ENCODE measurements around the gene ZNF326. TPM values are rescaled to one million over a fixed set of nuclear protein-coding genes. Genes with fewer than 3 reads are reported as not detected.

Gene ZNF326
- total and polyA plus RNA-seq, 2 donors = 6.0 to 14.3 TPM

DNA sequence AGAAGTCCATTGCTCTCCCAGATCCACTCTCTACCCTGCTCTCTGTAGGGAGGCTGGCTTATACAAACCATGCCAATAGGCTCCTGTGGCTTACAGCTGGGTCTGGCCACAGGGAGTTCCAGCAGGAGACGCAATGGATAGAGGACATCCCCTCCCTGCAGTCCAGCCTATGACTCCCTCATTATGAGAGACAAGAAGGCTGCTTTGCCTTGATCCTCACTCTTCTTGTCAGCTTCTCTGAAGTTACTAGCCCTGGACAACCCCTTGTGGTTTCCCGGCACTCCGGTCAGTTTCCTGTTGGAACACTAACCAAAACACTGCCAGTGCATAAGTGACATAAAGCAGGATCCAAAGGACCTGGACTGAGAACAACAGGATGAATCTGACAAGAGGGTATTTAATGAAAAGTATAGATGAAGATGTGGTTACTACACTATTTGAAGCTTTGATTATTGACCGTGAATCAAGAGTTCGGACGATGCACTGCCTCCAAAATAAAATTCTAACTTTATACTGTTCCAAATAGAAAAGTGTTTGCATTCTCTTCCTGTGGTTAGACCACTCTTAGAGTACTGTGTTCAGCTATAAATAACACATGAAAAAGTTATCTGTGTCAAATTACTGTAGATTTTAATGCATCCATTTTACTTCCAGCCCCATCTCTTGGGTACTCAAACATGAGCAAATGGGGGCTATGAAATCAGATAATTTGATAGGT is 32.7 kb upstream of the ZNF326 start:
- H3K27ac ChIP-seq (ENCODE audit: low read depth in 1 of 2, low read length in 1 of 2) = no peak overlapping the region
- H3K4me3 ChIP-seq (ENCODE audit: low read length in 2 of 2) = no peak overlapping the region
- H3K4me1 ChIP-seq (ENCODE audit: control insufficient read depth in 2 of 2, insufficient read depth in 2 of 2, low read length in 2 of 2) = peaks cover 6 to 16% of the 10 kb centered on the region in 2 donors
- DNase-seq (ENCODE audit: low read depth in 6 of 9, low spot score in 9 of 9) = no peak
- WGBS = 31% methylated on average over 6 of the region's 6 CpGs
- H3K9me3 ChIP-seq (ENCODE audit: control insufficient read depth in 2 of 2, insufficient read depth in 1 of 2, low read length in 1 of 2) = peaks cover 2 to 8% of the 10 kb centered on the region in 2 donors
- no peaks in the 10 kb centered on the region for H3K27me3 ChIP-seq (ENCODE audit: control insufficient read depth in 2 of 2, insufficient read depth in 1 of 2, low read length in 1 of 2)
- no peaks in the 10 kb centered on the region for H3K36me3 ChIP-seq (ENCODE audit: control insufficient read depth in 2 of 2, insufficient read depth in 2 of 2, low read length in 1 of 2)

DNA sequence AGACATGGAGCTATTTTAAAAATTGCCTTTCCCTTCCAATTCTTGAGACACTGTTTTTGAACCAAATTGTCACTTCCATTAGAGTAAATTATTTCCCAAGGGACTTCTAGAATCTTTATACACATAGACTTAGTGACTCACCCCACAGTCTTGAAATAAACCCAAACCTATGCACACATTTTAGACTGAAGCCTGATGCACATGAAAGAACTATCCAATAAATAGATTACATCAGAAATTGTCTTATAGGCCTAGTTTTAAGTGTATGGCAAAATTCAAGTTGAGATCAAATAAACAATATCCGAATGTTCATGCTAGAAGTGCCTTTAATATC is 32.2 kb upstream of the ZNF326 start:
- H3K27me3 ChIP-seq (ENCODE audit: control insufficient read depth in 2 of 2, insufficient read depth in 1 of 2, low read length in 1 of 2) = no peaks in the 10 kb centered on the region
- peaks cover 3 to 12% of the 10 kb centered on the region in 2 donors for H3K4me1 ChIP-seq (ENCODE audit: control insufficient read depth in 2 of 2, insufficient read depth in 2 of 2, low read length in 2 of 2)
- no peak overlapping the region for H3K4me3 ChIP-seq (ENCODE audit: low read length in 2 of 2)
- peaks cover 2 to 8% of the 10 kb centered on the region in 2 donors for H3K9me3 ChIP-seq (ENCODE audit: control insufficient read depth in 2 of 2, insufficient read depth in 1 of 2, low read length in 1 of 2)
- 97% methylated on average over 1 of the region's 1 CpG for WGBS
- H3K27ac ChIP-seq (ENCODE audit: low read depth in 1 of 2, low read length in 1 of 2) = no peak overlapping the region
- H3K36me3 ChIP-seq (ENCODE audit: control insufficient read depth in 2 of 2, insufficient read depth in 2 of 2, low read length in 1 of 2) = no peaks in the 10 kb centered on the region
- no peak for DNase-seq (ENCODE audit: low read depth in 6 of 9, low spot score in 9 of 9)

DNA sequence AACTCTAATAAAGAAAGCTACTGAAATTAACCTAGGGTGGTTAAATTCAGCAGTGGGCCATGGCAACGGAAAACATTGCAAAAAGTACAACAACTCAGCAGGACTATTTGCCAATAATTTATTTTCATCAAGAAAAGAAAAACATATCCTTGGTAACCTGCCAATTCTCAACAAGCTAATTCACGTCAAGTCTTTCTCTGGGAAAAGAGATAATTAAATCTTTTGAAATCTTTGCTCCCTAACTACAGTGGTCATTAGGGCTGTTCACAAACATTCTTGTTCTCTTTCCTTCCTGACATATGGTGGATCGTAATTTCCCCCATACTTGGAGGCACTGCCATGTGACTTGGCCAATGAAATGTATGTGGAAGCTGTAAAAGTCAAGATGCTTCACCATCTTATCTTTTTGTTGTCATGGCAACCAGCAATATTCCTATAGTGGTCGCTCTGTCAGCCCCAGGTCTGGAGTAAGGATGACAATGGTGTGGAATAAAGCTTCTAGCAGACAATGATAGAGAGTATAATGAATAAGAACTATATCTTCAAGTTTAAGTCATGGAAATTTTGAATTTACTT is 29.6 kb upstream of the ZNF326 start:
- Histone ChIP-seq H3K4me1 (ENCODE audit: control insufficient read depth in 2 of 2, insufficient read depth in 2 of 2, low read length in 2 of 2) (peaks cover 0 to 5% of the 10 kb centered on the region in 2 donors), H3K27ac (ENCODE audit: low read depth in 1 of 2, low read length in 1 of 2) (no peak overlapping the region), H3K9me3 (ENCODE audit: control insufficient read depth in 2 of 2, insufficient read depth in 1 of 2, low read length in 1 of 2) (no peaks in the 10 kb centered on the region), H3K36me3 (ENCODE audit: control insufficient read depth in 2 of 2, insufficient read depth in 2 of 2, low read length in 1 of 2) (no peaks in the 10 kb centered on the region), H3K27me3 (ENCODE audit: control insufficient read depth in 2 of 2, insufficient read depth in 1 of 2, low read length in 1 of 2) (no peaks in the 10 kb centered on the region), H3K4me3 (ENCODE audit: low read length in 2 of 2) (no peak overlapping the region)
- DNase-seq (ENCODE audit: low read depth in 6 of 9, low spot score in 9 of 9) = no peak
- 93% methylated on average over 4 of the region's 4 CpGs for WGBS

DNA sequence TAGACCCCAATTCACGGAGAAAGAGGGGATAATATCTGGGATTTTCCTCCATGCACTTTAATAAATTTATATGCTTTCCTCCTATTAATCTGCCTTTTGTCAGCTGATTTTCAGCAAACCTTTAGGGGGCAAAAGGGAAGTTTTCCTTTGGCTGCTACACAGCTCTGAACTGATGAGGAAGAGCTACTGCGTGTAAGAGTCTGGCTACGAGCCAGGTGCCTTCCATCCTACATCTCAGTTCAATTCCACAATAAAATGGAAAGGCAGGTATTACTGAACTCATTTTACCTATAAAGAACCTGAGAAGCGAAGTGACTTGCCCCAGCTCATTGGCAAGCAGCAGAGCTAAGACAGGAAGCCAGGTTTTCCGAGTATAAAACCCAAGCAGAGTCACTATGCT is 28.3 kb upstream of the ZNF326 start:
- H3K4me3 ChIP-seq (ENCODE audit: low read length in 2 of 2) = no peak overlapping the region
- H3K9me3 ChIP-seq (ENCODE audit: control insufficient read depth in 2 of 2, insufficient read depth in 1 of 2, low read length in 1 of 2) = no peaks in the 10 kb centered on the region
- H3K27ac ChIP-seq (ENCODE audit: low read depth in 1 of 2, low read length in 1 of 2) = no peak overlapping the region
- H3K4me1 ChIP-seq (ENCODE audit: control insufficient read depth in 2 of 2, insufficient read depth in 2 of 2, low read length in 2 of 2) = peaks cover 0 to 5% of the 10 kb centered on the region in 2 donors
- H3K27me3 ChIP-seq (ENCODE audit: control insufficient read depth in 2 of 2, insufficient read depth in 1 of 2, low read length in 1 of 2) = no peaks in the 10 kb centered on the region
- DNase-seq (ENCODE audit: low read depth in 6 of 9, low spot score in 9 of 9) = no peak
- no peaks in the 10 kb centered on the region for H3K36me3 ChIP-seq (ENCODE audit: control insufficient read depth in 2 of 2, insufficient read depth in 2 of 2, low read length in 1 of 2)
- WGBS = 29% methylated on average over 5 of the region's 5 CpGs

DNA sequence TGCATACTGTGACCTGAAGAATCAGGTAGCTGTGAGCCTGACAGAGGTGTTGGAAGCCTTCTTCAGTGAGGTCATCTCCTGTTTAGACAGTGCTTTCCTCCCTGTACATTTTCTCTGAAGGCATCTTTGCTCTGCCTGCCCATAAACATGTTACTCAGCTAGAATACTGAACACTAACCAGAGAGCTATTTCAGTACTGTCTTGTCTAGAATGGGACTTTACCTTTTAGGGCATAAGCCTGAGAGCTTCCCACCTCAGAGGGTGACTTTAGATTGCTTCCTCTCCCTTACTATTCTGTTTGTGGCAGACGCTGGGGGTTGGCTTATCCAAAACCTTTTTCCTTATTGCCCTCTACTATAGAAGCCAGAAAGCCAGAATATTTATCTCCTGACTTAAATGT is 23.3 kb upstream of the ZNF326 start:
- no peak for DNase-seq (ENCODE audit: low read depth in 6 of 9, low spot score in 9 of 9)
- H3K27me3 ChIP-seq (ENCODE audit: control insufficient read depth in 2 of 2, insufficient read depth in 1 of 2, low read length in 1 of 2) = no peaks in the 10 kb centered on the region
- peaks cover 0 to 4% of the 10 kb centered on the region in 2 donors for H3K4me1 ChIP-seq (ENCODE audit: control insufficient read depth in 2 of 2, insufficient read depth in 2 of 2, low read length in 2 of 2)
- H3K9me3 ChIP-seq (ENCODE audit: control insufficient read depth in 2 of 2, insufficient read depth in 1 of 2, low read length in 1 of 2) = no peaks in the 10 kb centered on the region
- 71% methylated on average over 1 of the region's 1 CpG for WGBS
- no peak overlapping the region for H3K4me3 ChIP-seq (ENCODE audit: low read length in 2 of 2)
- no peaks in the 10 kb centered on the region for H3K36me3 ChIP-seq (ENCODE audit: control insufficient read depth in 2 of 2, insufficient read depth in 2 of 2, low read length in 1 of 2)
- no peak overlapping the region for H3K27ac ChIP-seq (ENCODE audit: low read depth in 1 of 2, low read length in 1 of 2)

DNA sequence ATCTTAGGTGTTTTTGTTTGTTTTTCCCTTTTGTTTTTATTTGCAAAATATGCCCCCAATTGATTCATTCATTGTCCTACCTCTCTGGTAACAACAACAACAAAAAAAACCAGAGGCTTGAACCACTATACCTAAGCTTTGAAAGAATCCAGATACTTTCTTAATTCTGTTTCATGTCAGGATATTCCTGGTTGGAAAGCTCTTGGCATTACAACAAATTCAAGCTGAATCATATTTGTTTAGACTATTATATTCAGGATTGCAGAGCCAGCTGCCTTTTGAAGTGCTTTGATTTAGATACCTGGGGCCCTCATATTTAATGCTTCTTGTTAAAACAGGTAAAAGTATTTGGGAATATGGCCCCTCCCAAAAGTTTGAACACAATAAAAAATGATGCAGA is 22.9 kb upstream of the ZNF326 start:
- DNase-seq (ENCODE audit: low read depth in 6 of 9, low spot score in 9 of 9) = no peak
- Histone ChIP-seq H3K27ac (ENCODE audit: low read depth in 1 of 2, low read length in 1 of 2) (no peak overlapping the region), H3K9me3 (ENCODE audit: control insufficient read depth in 2 of 2, insufficient read depth in 1 of 2, low read length in 1 of 2) (no peaks in the 10 kb centered on the region), H3K4me1 (ENCODE audit: control insufficient read depth in 2 of 2, insufficient read depth in 2 of 2, low read length in 2 of 2) (peaks cover 0 to 4% of the 10 kb centered on the region in 2 donors), H3K4me3 (ENCODE audit: low read length in 2 of 2) (no peak overlapping the region), H3K36me3 (ENCODE audit: control insufficient read depth in 2 of 2, insufficient read depth in 2 of 2, low read length in 1 of 2) (no peaks in the 10 kb centered on the region), H3K27me3 (ENCODE audit: control insufficient read depth in 2 of 2, insufficient read depth in 1 of 2, low read length in 1 of 2) (no peaks in the 10 kb centered on the region)

DNA sequence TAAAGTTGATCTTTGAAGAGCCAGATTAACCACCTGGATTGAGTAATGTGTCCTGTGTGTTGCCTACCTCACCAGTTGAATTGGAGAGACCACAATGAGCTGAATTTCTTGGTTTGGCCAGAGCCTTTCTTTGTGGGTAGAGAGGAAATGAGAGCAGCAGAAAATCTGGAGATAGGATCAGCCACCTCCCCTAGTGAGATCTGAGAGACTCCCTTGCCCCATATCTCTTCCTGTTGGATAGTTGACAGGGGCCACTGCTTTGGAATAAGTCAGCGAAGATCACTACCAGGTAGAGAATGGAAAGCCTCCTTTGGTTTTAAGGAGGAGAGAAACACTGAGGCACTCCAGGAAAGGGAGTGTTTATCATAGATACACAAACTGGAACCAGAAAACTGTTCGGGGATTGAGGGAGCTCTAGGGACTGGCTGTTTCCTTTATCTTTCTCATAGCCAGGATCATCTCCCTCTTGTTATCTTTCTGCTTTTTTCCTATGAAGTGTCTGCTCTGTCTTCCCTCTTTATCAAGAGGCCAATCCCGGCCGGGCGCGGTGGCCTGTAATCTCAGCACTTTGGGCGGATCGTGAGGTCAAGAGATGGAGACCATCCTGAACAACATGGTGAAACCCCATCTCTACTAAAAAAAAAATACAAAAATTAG is 21.3 kb upstream of the ZNF326 start:
- WGBS = 85% methylated on average over 8 of the region's 8 CpGs
- no peak for DNase-seq (ENCODE audit: low read depth in 6 of 9, low spot score in 9 of 9)
- H3K4me1 ChIP-seq (ENCODE audit: control insufficient read depth in 2 of 2, insufficient read depth in 2 of 2, low read length in 2 of 2) = peaks cover 0 to 4% of the 10 kb centered on the region in 2 donors

DNA sequence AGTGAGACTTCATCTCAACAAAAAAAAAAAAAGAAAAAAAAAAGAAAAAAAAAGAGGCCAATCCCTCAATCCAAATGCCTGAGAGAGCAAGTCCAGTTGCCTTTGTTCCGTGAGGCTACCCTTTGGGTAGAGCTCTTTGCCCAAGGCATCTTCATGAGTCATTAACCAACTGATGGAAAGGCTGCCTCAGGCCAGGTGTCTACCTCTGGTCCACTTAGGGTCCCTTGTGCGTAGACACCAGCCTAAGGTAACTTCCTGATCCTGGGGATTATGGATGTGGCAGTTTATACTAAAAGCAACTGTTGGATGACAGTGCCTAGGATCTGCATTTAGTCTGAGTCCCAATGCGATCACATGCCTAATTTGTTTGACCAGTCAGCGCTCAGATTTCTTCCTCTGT is 20.7 kb upstream of the ZNF326 start:
- no peak for DNase-seq (ENCODE audit: low read depth in 6 of 9, low spot score in 9 of 9)
- no peaks in the 10 kb centered on the region for H3K9me3 ChIP-seq (ENCODE audit: control insufficient read depth in 2 of 2, insufficient read depth in 1 of 2, low read length in 1 of 2)
- no peaks in the 10 kb centered on the region for H3K36me3 ChIP-seq (ENCODE audit: control insufficient read depth in 2 of 2, insufficient read depth in 2 of 2, low read length in 1 of 2)
- H3K4me3 ChIP-seq (ENCODE audit: low read length in 2 of 2) = no peak overlapping the region
- H3K27me3 ChIP-seq (ENCODE audit: control insufficient read depth in 2 of 2, insufficient read depth in 1 of 2, low read length in 1 of 2) = no peaks in the 10 kb centered on the region
- peaks cover 0 to 4% of the 10 kb centered on the region in 2 donors for H3K4me1 ChIP-seq (ENCODE audit: control insufficient read depth in 2 of 2, insufficient read depth in 2 of 2, low read length in 2 of 2)
- H3K27ac ChIP-seq (ENCODE audit: low read depth in 1 of 2, low read length in 1 of 2) = no peak overlapping the region
- WGBS = 98% methylated on average over 4 of the region's 4 CpGs

More for the DNA sequence above, 21.3 kb upstream of the ZNF326 start:
- Histone ChIP-seq H3K27me3 (ENCODE audit: control insufficient read depth in 2 of 2, insufficient read depth in 1 of 2, low read length in 1 of 2) (no peaks in the 10 kb centered on the region), H3K36me3 (ENCODE audit: control insufficient read depth in 2 of 2, insufficient read depth in 2 of 2, low read length in 1 of 2) (no peaks in the 10 kb centered on the region), H3K4me3 (ENCODE audit: low read length in 2 of 2) (no peak overlapping the region), H3K27ac (ENCODE audit: low read depth in 1 of 2, low read length in 1 of 2) (no peak overlapping the region), H3K9me3 (ENCODE audit: control insufficient read depth in 2 of 2, insufficient read depth in 1 of 2, low read length in 1 of 2) (no peaks in the 10 kb centered on the region)

DNA sequence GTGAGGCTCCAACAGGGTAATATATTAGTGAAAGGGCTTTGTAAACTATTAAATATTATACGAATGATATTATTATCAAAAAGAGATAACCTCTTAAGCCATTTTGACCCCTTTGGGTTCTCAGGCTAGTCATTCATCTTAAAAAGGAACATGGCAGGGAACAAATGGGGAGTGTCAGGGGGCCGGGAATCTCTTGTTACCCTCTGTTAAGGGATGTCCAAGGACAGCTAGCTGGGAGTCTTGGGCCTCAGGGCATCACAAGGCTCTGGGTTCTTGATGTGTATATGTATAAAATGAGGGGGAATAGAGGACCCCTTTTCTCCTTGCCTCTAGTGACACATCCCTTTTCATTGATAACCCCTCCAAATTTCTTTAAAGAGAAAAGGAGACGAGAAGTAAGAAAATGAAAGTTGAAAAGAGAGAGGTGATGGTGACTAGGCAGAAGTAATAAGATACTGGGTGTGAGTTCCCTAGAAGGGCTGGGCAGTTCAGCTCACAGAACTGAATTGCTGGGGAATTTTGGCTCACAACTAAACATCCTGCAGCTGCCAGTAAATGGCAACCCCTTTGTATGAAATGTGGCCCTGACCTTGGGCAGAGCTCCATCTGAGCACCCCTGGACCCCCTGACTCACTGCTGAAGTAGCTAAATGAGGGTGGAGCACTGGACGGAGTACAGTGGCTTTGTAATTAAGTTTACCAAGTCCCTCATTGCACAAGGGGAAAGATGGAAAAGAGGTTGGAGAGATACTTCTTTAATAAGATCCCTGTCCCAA is 20.0 kb upstream of the ZNF326 start:
- Histone ChIP-seq H3K36me3 (ENCODE audit: control insufficient read depth in 2 of 2, insufficient read depth in 2 of 2, low read length in 1 of 2) (no peaks in the 10 kb centered on the region), H3K4me3 (ENCODE audit: low read length in 2 of 2) (no peak overlapping the region), H3K27ac (ENCODE audit: low read depth in 1 of 2, low read length in 1 of 2) (no peak overlapping the region), H3K27me3 (ENCODE audit: control insufficient read depth in 2 of 2, insufficient read depth in 1 of 2, low read length in 1 of 2) (no peaks in the 10 kb centered on the region), H3K4me1 (ENCODE audit: control insufficient read depth in 2 of 2, insufficient read depth in 2 of 2, low read length in 2 of 2) (peaks cover 0 to 4% of the 10 kb centered on the region in 2 donors), H3K9me3 (ENCODE audit: control insufficient read depth in 2 of 2, insufficient read depth in 1 of 2, low read length in 1 of 2) (no peaks in the 10 kb centered on the region)
- no peak for DNase-seq (ENCODE audit: low read depth in 6 of 9, low spot score in 9 of 9)
- WGBS = 93% methylated on average over 4 of the region's 4 CpGs

All from thymus (tissue), 11 donors.